GDM1 (cell line): ENCODE data around the gene EXO5.
"Not testable (repeated sequence)": the region's sequence is repeated elsewhere in the genome, so short reads cannot be mapped to it uniquely, and the experiment has no call there.

ENCODE experiments used
- DNase-seq: peaks from one replicate; lab custom pipeline; 2025; lab: John Stamatoyannopoulos, UW

Gene EXO5, protein sequence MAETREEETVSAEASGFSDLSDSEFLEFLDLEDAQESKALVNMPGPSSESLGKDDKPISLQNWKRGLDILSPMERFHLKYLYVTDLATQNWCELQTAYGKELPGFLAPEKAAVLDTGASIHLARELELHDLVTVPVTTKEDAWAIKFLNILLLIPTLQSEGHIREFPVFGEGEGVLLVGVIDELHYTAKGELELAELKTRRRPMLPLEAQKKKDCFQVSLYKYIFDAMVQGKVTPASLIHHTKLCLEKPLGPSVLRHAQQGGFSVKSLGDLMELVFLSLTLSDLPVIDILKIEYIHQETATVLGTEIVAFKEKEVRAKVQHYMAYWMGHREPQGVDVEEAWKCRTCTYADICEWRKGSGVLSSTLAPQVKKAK

DNA sequence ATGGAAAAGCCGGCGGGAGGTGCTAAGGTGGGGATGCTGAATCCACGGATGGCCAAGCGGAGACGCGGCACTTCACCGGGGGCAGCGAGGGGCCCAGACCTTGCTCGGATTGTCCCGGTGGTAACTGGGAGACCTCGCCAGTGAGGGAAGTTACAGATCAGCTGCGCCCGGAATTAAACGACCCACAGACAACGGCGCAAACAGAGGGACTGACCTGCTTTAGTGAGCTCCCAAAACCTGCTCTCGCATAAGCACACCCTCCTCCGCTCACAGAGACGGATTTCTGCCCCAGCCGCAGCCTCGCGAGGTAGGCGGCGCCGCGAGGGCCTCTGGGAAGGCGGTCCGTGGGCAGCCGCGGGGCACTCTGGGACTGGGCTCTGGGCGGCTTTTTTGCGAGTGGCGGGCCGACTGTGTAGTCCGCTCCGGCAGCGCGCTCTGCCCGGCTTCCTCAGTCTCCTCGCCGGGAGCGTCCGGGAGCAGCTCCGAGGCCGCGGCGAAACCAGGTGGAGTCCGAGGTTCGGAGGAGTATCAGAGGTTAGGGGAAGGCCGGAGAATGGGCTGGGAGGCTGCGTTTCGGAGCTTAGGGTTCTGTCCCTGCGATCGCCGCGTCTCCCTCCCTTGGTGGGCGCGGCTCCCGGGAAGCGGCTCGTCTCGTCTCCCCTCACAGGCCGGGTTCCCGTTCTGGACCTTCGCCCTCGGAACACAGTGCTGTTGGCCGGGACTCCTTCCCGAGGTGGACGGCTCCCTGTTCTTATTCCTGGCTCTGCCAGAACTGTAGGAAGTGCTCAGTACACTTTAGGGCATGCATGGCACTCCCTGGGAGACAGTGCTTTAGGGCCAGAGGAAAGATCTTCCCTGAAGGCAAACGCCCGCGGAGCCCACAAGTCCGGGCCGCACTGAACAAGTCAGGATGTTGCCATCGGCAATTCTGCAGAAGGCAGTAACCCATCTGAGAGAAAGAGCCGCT lies at the start of gene EXO5:
Gene EXO5 (plus strand): TSS at position 393 of the 967 bp plus-strand sequence. CDS start 5,778 bp downstream, outside the sequence.
- DNase-seq, result peak; percentile 41

- no peak for DNase-seq
Observed at GRCh38 chr1:40462956-40463590, 45.5 kb upstream of the EXO5 start.

- no peak for DNase-seq
Observed at GRCh38 chr1:40469327-40469726, 39.2 kb upstream of the EXO5 start.

DNA sequence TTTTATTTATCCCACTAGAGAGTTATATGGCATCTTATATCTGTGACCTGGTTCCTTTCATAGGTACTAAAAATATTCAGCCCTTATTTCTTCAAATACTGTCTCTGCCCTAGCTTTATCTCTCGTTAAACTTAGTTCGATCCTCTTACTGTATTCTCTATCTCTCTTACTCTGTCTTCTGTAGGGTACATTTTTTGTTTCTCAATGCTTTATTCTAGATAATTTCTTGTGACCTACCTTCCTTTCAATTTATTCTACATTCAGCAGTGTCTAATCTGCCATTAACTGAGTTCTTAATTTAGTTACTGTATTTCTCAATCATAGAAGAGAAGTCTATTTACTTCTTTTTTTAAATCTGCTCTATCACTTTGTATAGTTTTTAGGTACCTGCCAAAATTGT lies 33.3 kb upstream of the EXO5 start:
- no peak for DNase-seq

DNA sequence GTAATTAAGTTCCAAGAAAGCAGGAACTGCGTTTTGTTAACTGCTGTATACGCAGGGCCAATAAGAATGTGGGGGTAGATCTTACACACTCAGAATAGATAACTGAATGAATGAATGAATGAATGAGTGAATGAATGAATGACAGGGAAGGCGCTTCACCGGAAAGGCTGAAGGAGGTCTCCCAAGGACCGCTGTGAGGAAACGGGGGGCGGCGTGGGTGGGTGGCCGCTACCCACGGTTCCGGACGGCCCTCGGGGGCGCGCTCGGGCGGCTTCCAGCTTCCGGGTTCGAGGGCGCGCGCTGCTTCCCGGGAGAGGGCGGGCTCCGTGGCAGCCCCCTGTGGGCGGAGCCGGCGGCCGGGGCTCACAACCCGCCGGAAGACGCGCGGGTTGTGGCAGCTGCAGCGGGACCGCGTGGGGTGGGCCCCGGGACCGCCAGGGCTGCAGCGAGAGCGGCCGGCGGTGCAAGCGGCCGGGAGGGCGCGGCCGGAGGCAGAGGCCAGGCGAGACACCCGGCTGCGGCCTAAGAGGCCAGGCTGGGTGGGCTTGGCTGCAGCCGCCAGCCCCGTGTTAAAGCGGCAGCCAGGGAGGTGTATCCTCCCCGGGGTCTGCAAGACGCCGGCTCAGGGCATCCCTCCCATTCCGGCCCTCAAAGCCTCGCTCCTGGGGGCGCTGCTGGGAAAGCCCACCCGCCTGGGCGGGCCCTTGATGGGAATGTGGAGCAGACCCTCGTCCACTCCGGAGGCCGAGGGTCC lies 31.5 kb upstream of the EXO5 start, which contains the start of gene ZFP69:
Gene ZFP69 (plus strand): TSS at position 367 of the 754 bp plus-strand sequence. CDS start 2,072 bp downstream, outside the sequence.
- peak; percentile 39 for DNase-seq

GRCh38 chr1:40477678-40478053 lies 30.9 kb upstream of the EXO5 start:
- DNase-seq, result no peak

DNA sequence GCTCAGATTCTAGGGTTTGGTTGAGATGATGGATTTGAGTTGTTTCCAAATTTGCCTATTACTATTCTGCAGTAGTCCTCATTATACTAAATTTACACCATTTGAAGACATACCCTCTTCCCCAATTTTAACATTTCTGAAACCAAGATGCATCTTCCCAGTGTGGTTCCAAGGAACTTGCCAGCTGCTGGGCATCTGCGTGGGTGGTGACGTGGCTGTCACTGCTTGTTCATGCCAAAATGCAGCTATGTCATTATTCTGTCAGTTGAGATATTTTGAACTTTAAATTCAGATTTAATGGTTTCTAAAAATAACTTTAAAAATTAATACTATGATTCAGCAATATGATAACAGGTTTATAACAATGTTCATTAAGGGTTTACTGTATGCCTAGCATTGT lies 30.3 kb upstream of the EXO5 start:
- no peak for DNase-seq

GRCh38 chr1:40479156-40479555 lies 29.4 kb upstream of the EXO5 start:
- DNase-seq, result no peak

DNA sequence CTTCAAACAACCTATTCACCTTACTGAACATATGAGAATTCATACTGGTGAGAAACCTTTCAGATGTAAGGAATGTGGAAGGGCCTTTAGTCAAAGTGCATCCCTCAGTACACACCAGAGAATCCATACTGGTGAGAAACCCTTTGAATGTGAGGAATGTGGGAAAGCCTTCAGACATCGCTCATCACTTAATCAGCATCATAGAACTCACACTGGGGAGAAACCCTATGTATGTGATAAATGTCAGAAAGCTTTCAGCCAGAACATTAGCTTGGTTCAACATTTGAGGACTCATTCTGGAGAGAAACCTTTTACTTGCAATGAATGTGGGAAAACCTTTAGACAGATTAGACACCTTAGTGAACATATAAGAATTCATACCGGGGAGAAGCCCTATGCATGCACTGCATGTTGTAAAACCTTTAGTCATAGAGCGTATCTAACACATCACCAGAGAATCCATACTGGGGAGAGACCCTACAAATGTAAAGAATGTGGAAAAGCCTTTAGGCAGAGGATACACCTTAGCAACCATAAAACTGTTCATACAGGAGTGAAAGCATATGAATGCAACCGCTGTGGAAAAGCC lies 13.2 kb upstream of the EXO5 start:
- no peak for DNase-seq

DNA sequence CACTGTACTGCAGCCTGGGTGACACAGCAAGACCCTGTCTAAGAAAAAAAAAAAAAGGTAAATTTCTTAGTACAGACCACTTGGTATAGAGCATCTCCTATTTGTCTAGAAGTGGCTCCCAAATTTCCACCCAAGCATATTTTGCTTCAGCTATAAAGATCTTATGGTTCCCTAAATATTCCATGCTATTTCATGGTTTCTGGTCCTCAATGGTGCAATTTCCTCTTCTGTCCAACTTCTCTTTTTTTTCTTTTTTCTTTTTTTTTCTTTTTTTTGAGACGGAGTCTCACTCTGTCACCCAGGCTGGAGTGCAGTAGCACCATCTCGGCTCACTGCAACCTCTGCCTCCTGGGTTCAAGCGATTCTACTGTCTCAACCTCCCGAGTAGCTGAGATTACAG lies 5.9 kb upstream of the EXO5 start:
- DNase-seq, result not testable (repeated sequence)

DNA sequence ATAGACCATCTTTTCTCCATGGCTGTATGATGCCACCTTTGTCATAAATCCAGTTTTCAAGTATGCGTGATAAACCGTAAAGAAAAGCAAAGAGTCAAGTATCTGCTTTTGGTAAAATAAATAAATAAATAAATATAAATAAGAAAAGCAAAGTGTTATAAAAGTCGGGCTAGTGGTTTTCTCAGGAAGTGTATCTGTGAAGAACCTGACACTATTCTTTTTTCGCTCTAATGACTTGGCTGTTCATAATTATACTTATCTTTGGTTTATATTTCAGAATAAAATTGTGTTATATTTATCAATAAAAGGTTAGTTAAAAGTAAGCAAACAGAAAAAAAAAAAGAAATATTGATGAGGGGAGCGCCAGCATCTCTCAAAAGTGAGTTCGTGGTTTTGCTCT lies 594 bp upstream of the EXO5 start:
- DNase-seq, result no peak

GRCh38 chr1:40519517-40519916 lies 10.9 kb downstream of the EXO5 start:
- DNase-seq, result no peak

GRCh38 chr1:40530735-40531380 lies 22.3 kb downstream of the EXO5 start:
- no peak for DNase-seq

- peak; percentile 87 for DNase-seq
Observed at GRCh38 chr1:40531381-40532061, 23.0 kb downstream of the EXO5 start, which contains the start of gene ZNF684. Gene ZNF684 (plus strand): TSS chr1:40531637. CDS start chr1:40533167, 1,530 bp downstream.

- DNase-seq, result no peak
Observed at GRCh38 chr1:40532062-40532389, 23.5 kb downstream of the EXO5 start.

DNA sequence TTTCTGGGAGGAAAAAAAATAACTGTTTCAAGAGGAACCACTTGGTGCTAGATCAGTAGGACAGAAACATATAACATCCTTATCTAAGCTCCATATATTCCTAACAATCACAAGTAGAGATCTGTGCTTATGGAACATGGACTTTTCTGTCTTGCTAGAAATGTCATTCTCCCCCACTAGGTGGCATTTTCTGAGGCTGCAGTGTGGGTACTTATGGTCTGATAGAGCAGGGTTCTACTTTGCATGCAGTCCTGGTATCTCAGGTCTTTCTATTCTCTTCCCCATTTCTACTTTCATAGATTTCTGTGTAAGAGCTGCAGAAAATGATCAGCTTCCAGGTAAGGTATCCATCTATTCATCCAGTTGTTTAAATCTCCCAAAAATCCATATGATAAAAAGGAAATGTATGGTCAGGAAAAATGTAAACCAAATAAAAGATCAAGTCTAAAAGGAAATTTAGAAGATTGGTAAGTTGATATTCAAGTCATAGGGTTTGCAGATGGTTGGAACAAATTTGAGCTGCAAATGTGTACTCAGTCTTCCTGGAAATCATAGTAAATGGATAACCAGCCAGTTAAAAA lies 24.4 kb downstream of the EXO5 start:
- DNase-seq, result peak; percentile 59

- no peak for DNase-seq
Observed at GRCh38 chr1:40534589-40534988, 26.0 kb downstream of the EXO5 start.

DNA sequence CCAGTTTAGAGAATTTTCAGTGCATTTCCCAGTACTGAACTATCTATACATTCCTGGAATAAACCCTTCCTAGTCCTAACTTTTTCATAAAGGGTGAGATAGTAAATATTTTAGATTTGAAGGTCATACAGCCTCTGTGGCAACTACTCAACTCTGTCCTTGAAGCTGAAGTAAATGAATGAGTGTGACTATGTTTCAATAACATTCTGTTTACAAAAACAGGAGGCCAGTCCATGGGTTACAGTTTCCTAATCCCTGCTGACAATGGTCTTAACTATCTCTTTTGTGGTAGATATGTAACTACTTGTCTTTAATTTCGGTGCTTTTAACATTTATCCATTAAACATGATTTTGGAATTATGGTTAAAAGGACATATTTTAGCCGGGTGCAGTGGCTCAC lies 27.2 kb downstream of the EXO5 start:
- no peak for DNase-seq

DNA sequence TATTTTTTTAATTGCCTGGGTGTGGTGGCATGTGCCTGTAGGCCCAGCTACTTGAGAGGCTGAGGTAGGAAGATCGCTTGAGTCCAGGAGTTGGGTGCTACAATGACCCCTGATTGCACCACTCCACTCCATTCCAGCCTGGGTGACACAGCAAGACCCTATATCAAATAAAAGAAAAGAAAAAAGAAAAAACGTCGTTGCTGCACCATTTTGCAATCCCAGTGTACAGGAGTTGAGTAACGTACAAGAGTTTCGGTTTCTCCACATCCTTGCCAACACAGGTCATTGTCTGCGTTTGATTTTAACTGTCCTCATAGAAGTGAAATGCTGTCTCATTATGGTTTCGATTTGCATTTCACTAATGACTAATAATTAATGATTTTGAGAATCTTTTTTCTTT lies 30.8 kb downstream of the EXO5 start:
- DNase-seq, result no peak

- DNase-seq, result no peak
Observed at GRCh38 chr1:40546957-40547356, 38.4 kb downstream of the EXO5 start.
